Thyroid gland (tissue), 4 donors: ENCODE data around the gene CELSR2.

Experiments used
- CTCF ChIP-seq, 6 experiments: fragments of 200-600 bp in 3 of 6; fragments of 450-650 bp in 3 of 6; sonication (generic) in 3 of 6; IDR thresholded peaks; one replicate each; pipeline ENCODE4 v1.5.1; 2016 to 2019; ENCODE audit warnings: antibody characterized with exemption in 6 of 6, mild to moderate bottlenecking in 2 of 6, inconsistent platforms in 1 of 6, moderate library complexity in 1 of 6
- POLR2A ChIP-seq, 2 donors: fragments of 450-650 bp; IDR thresholded peaks; one replicate each; pipeline ENCODE4 v1.6.1; 2017; ENCODE audit warnings: antibody characterized with exemption in 2 of 2, mild to moderate bottlenecking in 2 of 2, moderate library complexity in 1 of 2

DNA sequence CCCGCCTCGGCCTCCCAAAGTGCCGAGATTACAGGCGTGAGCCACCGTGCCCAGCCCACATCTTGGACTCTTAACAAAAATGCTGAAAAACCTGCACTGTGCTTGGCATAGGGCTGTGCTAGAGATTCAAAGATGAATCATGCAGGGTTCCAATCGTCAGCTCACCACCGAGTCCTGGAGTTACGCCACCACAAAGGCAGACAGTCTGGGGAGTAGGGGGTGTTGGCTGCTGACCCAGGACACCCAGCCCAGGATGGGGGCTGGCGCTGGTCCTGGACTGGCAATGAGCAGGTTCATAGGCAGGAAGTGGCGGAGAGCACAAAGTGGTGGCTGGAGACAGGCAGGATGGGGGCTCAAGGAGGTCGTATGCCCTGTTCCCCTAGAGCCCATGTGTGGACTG is 17.6 kb downstream of the CELSR2 start:
- TF ChIP-seq CTCF (IDR thresholded peaks at IDR 0.05) = no peak
- no peak for TF ChIP-seq POLR2A (IDR thresholded peaks at IDR 0.05)
